ENCODE results near the gene EOLA1.
"Not testable (repeated sequence)": the region's sequence is repeated elsewhere in the genome, so short reads cannot be mapped to it uniquely, and the experiment has no call there.

EOLA1 gene

GRCh38 chrX:149512225-149512885, 28.5 kb upstream of the EOLA1 start:
- no peak overlapping the region for H3K4me3 ChIP-seq (ENCODE audit: low read length in 2 of 2)
- H3K27ac ChIP-seq (ENCODE audit: low read depth in 2 of 2, low read length in 2 of 2), result no peak overlapping the region
- H3K9ac ChIP-seq (ENCODE audit: low read depth in 1 of 2, low read length in 2 of 2), result no peak overlapping the region
- peaks cover 3 to 5% of the 10 kb centered on the region in 2 donors for H3K27me3 ChIP-seq (ENCODE audit: control insufficient read depth in 2 of 2, insufficient read depth in 2 of 2, low read length in 2 of 2)
- no peaks in the 10 kb centered on the region for H3K4me1 ChIP-seq (ENCODE audit: control insufficient read depth in 2 of 2, insufficient read depth in 2 of 2, low read length in 2 of 2)
- no peaks in the 10 kb centered on the region for H3K9me3 ChIP-seq (ENCODE audit: control insufficient read depth in 2 of 2, low read length in 2 of 2)
- H3K36me3 ChIP-seq (ENCODE audit: control insufficient read depth in 2 of 2, insufficient read depth in 2 of 2, low read length in 2 of 2), result no peaks in the 10 kb centered on the region

GRCh38 chrX:149513825-149514428, 26.9 kb upstream of the EOLA1 start:
- Histone ChIP-seq H3K9me3 (ENCODE audit: control insufficient read depth in 2 of 2, low read length in 2 of 2) (no peaks in the 10 kb centered on the region), H3K27ac (ENCODE audit: low read depth in 2 of 2, low read length in 2 of 2) (no peak overlapping the region), H3K4me1 (ENCODE audit: control insufficient read depth in 2 of 2, insufficient read depth in 2 of 2, low read length in 2 of 2) (no peaks in the 10 kb centered on the region), H3K4me3 (ENCODE audit: low read length in 2 of 2) (no peak overlapping the region), H3K9ac (ENCODE audit: low read depth in 1 of 2, low read length in 2 of 2) (no peak overlapping the region), H3K27me3 (ENCODE audit: control insufficient read depth in 2 of 2, insufficient read depth in 2 of 2, low read length in 2 of 2) (peaks cover 1 to 3% of the 10 kb centered on the region in 2 donors), H3K36me3 (ENCODE audit: control insufficient read depth in 2 of 2, insufficient read depth in 2 of 2, low read length in 2 of 2) (no peaks in the 10 kb centered on the region)

- H3K36me3 ChIP-seq (ENCODE audit: control insufficient read depth in 2 of 2, insufficient read depth in 2 of 2, low read length in 2 of 2), result no peaks in the 10 kb centered on the region
- no peaks in the 10 kb centered on the region for H3K4me1 ChIP-seq (ENCODE audit: control insufficient read depth in 2 of 2, insufficient read depth in 2 of 2, low read length in 2 of 2)
- no peak overlapping the region for H3K27ac ChIP-seq (ENCODE audit: low read depth in 2 of 2, low read length in 2 of 2)
- H3K4me3 ChIP-seq (ENCODE audit: low read length in 2 of 2), result no peak overlapping the region
- H3K9me3 ChIP-seq (ENCODE audit: control insufficient read depth in 2 of 2, low read length in 2 of 2), result no peaks in the 10 kb centered on the region
- H3K27me3 ChIP-seq (ENCODE audit: control insufficient read depth in 2 of 2, insufficient read depth in 2 of 2, low read length in 2 of 2), result no peaks in the 10 kb centered on the region
- no peak overlapping the region for H3K9ac ChIP-seq (ENCODE audit: low read depth in 1 of 2, low read length in 2 of 2)
These were observed 24.7 kb upstream of the EOLA1 start for GRCh38 chrX:149515954-149516602.

- Histone ChIP-seq H3K27me3 (ENCODE audit: control insufficient read depth in 2 of 2, insufficient read depth in 2 of 2, low read length in 2 of 2) (no peaks in the 10 kb centered on the region), H3K36me3 (ENCODE audit: control insufficient read depth in 2 of 2, insufficient read depth in 2 of 2, low read length in 2 of 2) (no peaks in the 10 kb centered on the region), H3K27ac (ENCODE audit: low read depth in 2 of 2, low read length in 2 of 2) (no peak overlapping the region), H3K4me3 (ENCODE audit: low read length in 2 of 2) (no peak overlapping the region), H3K9me3 (ENCODE audit: control insufficient read depth in 2 of 2, low read length in 2 of 2) (no peaks in the 10 kb centered on the region), H3K4me1 (ENCODE audit: control insufficient read depth in 2 of 2, insufficient read depth in 2 of 2, low read length in 2 of 2) (no peaks in the 10 kb centered on the region), H3K9ac (ENCODE audit: low read depth in 1 of 2, low read length in 2 of 2) (no peak overlapping the region)
These were observed 24.2 kb upstream of the EOLA1 start for GRCh38 chrX:149516604-149517003.

GRCh38 chrX:149517308-149517707, 23.5 kb upstream of the EOLA1 start:
- H3K4me3 ChIP-seq (ENCODE audit: low read length in 2 of 2), result no peak overlapping the region
- no peak overlapping the region for H3K27ac ChIP-seq (ENCODE audit: low read depth in 2 of 2, low read length in 2 of 2)
- H3K4me1 ChIP-seq (ENCODE audit: control insufficient read depth in 2 of 2, insufficient read depth in 2 of 2, low read length in 2 of 2), result no peaks in the 10 kb centered on the region
- no peaks in the 10 kb centered on the region for H3K27me3 ChIP-seq (ENCODE audit: control insufficient read depth in 2 of 2, insufficient read depth in 2 of 2, low read length in 2 of 2)
- H3K36me3 ChIP-seq (ENCODE audit: control insufficient read depth in 2 of 2, insufficient read depth in 2 of 2, low read length in 2 of 2), result no peaks in the 10 kb centered on the region
- no peaks in the 10 kb centered on the region for H3K9me3 ChIP-seq (ENCODE audit: control insufficient read depth in 2 of 2, low read length in 2 of 2)
- H3K9ac ChIP-seq (ENCODE audit: low read depth in 1 of 2, low read length in 2 of 2), result no peak overlapping the region

- no peak overlapping the region for H3K4me3 ChIP-seq (ENCODE audit: low read length in 2 of 2)
- no peaks in the 10 kb centered on the region for H3K36me3 ChIP-seq (ENCODE audit: control insufficient read depth in 2 of 2, insufficient read depth in 2 of 2, low read length in 2 of 2)
- no peak overlapping the region for H3K9ac ChIP-seq (ENCODE audit: low read depth in 1 of 2, low read length in 2 of 2)
- no peaks in the 10 kb centered on the region for H3K9me3 ChIP-seq (ENCODE audit: control insufficient read depth in 2 of 2, low read length in 2 of 2)
- H3K4me1 ChIP-seq (ENCODE audit: control insufficient read depth in 2 of 2, insufficient read depth in 2 of 2, low read length in 2 of 2), result peaks cover 0 to 5% of the 10 kb centered on the region in 2 donors
- H3K27me3 ChIP-seq (ENCODE audit: control insufficient read depth in 2 of 2, insufficient read depth in 2 of 2, low read length in 2 of 2), result no peaks in the 10 kb centered on the region
- no peak overlapping the region for H3K27ac ChIP-seq (ENCODE audit: low read depth in 2 of 2, low read length in 2 of 2)
These were observed 22.6 kb upstream of the EOLA1 start for GRCh38 chrX:149518236-149518635.

- H3K27ac ChIP-seq (ENCODE audit: low read depth in 2 of 2, low read length in 2 of 2); H3K4me3 ChIP-seq (ENCODE audit: low read length in 2 of 2); H3K36me3 ChIP-seq (ENCODE audit: control insufficient read depth in 2 of 2, insufficient read depth in 2 of 2, low read length in 2 of 2); H3K27me3 ChIP-seq (ENCODE audit: control insufficient read depth in 2 of 2, insufficient read depth in 2 of 2, low read length in 2 of 2); H3K4me1 ChIP-seq (ENCODE audit: control insufficient read depth in 2 of 2, insufficient read depth in 2 of 2, low read length in 2 of 2); H3K9me3 ChIP-seq (ENCODE audit: control insufficient read depth in 2 of 2, low read length in 2 of 2); H3K9ac ChIP-seq (ENCODE audit: low read depth in 1 of 2, low read length in 2 of 2): not testable (repeated sequence)
These were observed 20.1 kb upstream of the EOLA1 start for GRCh38 chrX:149520636-149521277.

- Histone ChIP-seq H3K36me3 (ENCODE audit: control insufficient read depth in 2 of 2, insufficient read depth in 2 of 2, low read length in 2 of 2) (no peaks in the 10 kb centered on the region), H3K9me3 (ENCODE audit: control insufficient read depth in 2 of 2, low read length in 2 of 2) (no peaks in the 10 kb centered on the region), H3K27ac (ENCODE audit: low read depth in 2 of 2, low read length in 2 of 2) (no peak overlapping the region), H3K4me1 (ENCODE audit: control insufficient read depth in 2 of 2, insufficient read depth in 2 of 2, low read length in 2 of 2) (peaks cover 4 to 5% of the 10 kb centered on the region in 2 donors), H3K27me3 (ENCODE audit: control insufficient read depth in 2 of 2, insufficient read depth in 2 of 2, low read length in 2 of 2) (no peaks in the 10 kb centered on the region), H3K9ac (ENCODE audit: low read depth in 1 of 2, low read length in 2 of 2) (no peak overlapping the region), H3K4me3 (ENCODE audit: low read length in 2 of 2) (no peak overlapping the region)
These were observed 19.4 kb upstream of the EOLA1 start for GRCh38 chrX:149521438-149521837.

GRCh38 chrX:149522916-149523315, 17.9 kb upstream of the EOLA1 start:
- Histone ChIP-seq H3K4me1 (ENCODE audit: control insufficient read depth in 2 of 2, insufficient read depth in 2 of 2, low read length in 2 of 2) (peaks cover 4 to 5% of the 10 kb centered on the region in 2 donors), H3K36me3 (ENCODE audit: control insufficient read depth in 2 of 2, insufficient read depth in 2 of 2, low read length in 2 of 2) (no peaks in the 10 kb centered on the region), H3K27ac (ENCODE audit: low read depth in 2 of 2, low read length in 2 of 2) (peak overlapping the region in 1 of 2 donors; percentile 25), H3K27me3 (ENCODE audit: control insufficient read depth in 2 of 2, insufficient read depth in 2 of 2, low read length in 2 of 2) (no peaks in the 10 kb centered on the region), H3K4me3 (ENCODE audit: low read length in 2 of 2) (no peak overlapping the region), H3K9me3 (ENCODE audit: control insufficient read depth in 2 of 2, low read length in 2 of 2) (no peaks in the 10 kb centered on the region), H3K9ac (ENCODE audit: low read depth in 1 of 2, low read length in 2 of 2) (no peak overlapping the region)

GRCh38 chrX:149525389-149525788, 15.4 kb upstream of the EOLA1 start:
- H3K27me3 ChIP-seq (ENCODE audit: control insufficient read depth in 2 of 2, insufficient read depth in 2 of 2, low read length in 2 of 2); H3K27ac ChIP-seq (ENCODE audit: low read depth in 2 of 2, low read length in 2 of 2); H3K9me3 ChIP-seq (ENCODE audit: control insufficient read depth in 2 of 2, low read length in 2 of 2); H3K9ac ChIP-seq (ENCODE audit: low read depth in 1 of 2, low read length in 2 of 2); H3K36me3 ChIP-seq (ENCODE audit: control insufficient read depth in 2 of 2, insufficient read depth in 2 of 2, low read length in 2 of 2); H3K4me3 ChIP-seq (ENCODE audit: low read length in 2 of 2); H3K4me1 ChIP-seq (ENCODE audit: control insufficient read depth in 2 of 2, insufficient read depth in 2 of 2, low read length in 2 of 2): not testable (repeated sequence)

Data from mucosa of rectum (tissue), 2 donors.